Neural progenitor cell (in vitro differentiated cells): ENCODE measurements around the gene RGN.

Experiments
- CTCF ChIP-seq: fragments of 200-600 bp; sonication (generic); IDR thresholded peaks from 2 replicates; pipeline ENCODE4 v1.5.1; 2017; ENCODE audit warnings: antibody characterized with exemption, mild to moderate bottlenecking
- EZH2 ChIP-seq: fragments of 200-600 bp; sonication (generic); IDR thresholded peaks from 2 replicates; pipeline ENCODE4 v1.6.1; 2017; ENCODE audit warnings: antibody characterized with exemption, mild to moderate bottlenecking, moderate library complexity
- EZH2phosphoT487 ChIP-seq: fragments of 200-600 bp; sonication (generic); IDR thresholded peaks from 2 replicates; pipeline ENCODE4 v1.6.1; 2017; ENCODE audit warnings: antibody characterized with exemption

- TF ChIP-seq EZH2 (no peak), CTCF (no peak), EZH2phosphoT487 (no peak)
Observed at GRCh38 chrX:47080915-47081236, 2.6 kb downstream of the RGN start.
